Parathyroid adenoma (tissue), 2 donors: ENCODE data around the gene DIAPH2.

Experiments
- H2AFZ ChIP-seq: fragments of 300-600 bp; sonication (generic); one replicate; pipeline ENCODE4 v1.7.0; 2017; ENCODE audit warnings: antibody characterized with exemption, mild to moderate bottlenecking
- H3K27ac ChIP-seq: fragments of 300-600 bp; sonication (generic); one replicate; pipeline ENCODE4 v1.7.0; 2017
- H3K27me3 ChIP-seq: fragments of 300-600 bp; sonication (generic); one replicate; pipeline ENCODE4 v1.7.0; 2017; ENCODE audit warnings: low read length; ENCODE audit not compliant: control insufficient read depth, insufficient read depth
- H3K36me3 ChIP-seq: fragments of 300-600 bp; sonication (generic); one replicate; pipeline ENCODE4 v1.7.0; 2017; ENCODE audit warnings: low read length; ENCODE audit not compliant: control insufficient read depth, insufficient read depth
- H3K4me1 ChIP-seq: fragments of 300-600 bp; sonication (generic); one replicate; pipeline ENCODE4 v1.7.0; 2017; ENCODE audit warnings: control low read depth
- H3K4me2 ChIP-seq: fragments of 300-600 bp; sonication (generic); one replicate; pipeline ENCODE4 v1.7.0; 2017; ENCODE audit warnings: low read length
- H3K4me3 ChIP-seq: fragments of 300-600 bp; sonication (generic); one replicate; pipeline ENCODE4 v1.7.0; 2017; ENCODE audit warnings: low read depth, low read length
- H3K79me2 ChIP-seq: fragments of 300-600 bp; sonication (generic); one replicate; pipeline ENCODE4 v1.7.0; 2017; ENCODE audit warnings: control low read depth
- H3K9ac ChIP-seq: fragments of 300-600 bp; sonication (generic); one replicate; pipeline ENCODE4 v1.7.0; 2017; ENCODE audit warnings: mild to moderate bottlenecking
- H3K9me3 ChIP-seq: fragments of 300-600 bp; sonication (generic); one replicate; pipeline ENCODE4 v1.7.0; 2017; ENCODE audit warnings: low read length; ENCODE audit not compliant: control insufficient read depth
- CTCF ChIP-seq: fragments of 300-600 bp; sonication (generic); IDR thresholded peaks from one replicate; pipeline ENCODE4 v1.7.0; 2017; ENCODE audit warnings: antibody characterized with exemption, mild to moderate bottlenecking
- donor health status: primary hyperparathyroidism.

DIAPH2 gene

GRCh38 chrX:97268182-97268680 lies 583.6 kb downstream of the DIAPH2 start:
- Histone ChIP-seq H3K4me1 (no peaks in the 10 kb centered on the region), H3K27me3 (no peaks in the 10 kb centered on the region), H3K79me2 (no peaks in the 10 kb centered on the region), H3K9ac (no peak overlapping the region), H3K4me3 (no peak overlapping the region), H2AFZ (no peak overlapping the region), H3K27ac (no peak overlapping the region), H3K4me2 (no peak overlapping the region), H3K36me3 (no peaks in the 10 kb centered on the region), H3K9me3 (no peaks in the 10 kb centered on the region)
- TF ChIP-seq CTCF = no peak

GRCh38 chrX:97284531-97284930 lies 599.9 kb downstream of the DIAPH2 start:
- Histone ChIP-seq H3K4me1 (no peaks in the 10 kb centered on the region), H3K27ac (no peak overlapping the region), H3K9me3 (no peaks in the 10 kb centered on the region), H2AFZ (no peak overlapping the region), H3K4me2 (no peak overlapping the region), H3K36me3 (no peaks in the 10 kb centered on the region), H3K4me3 (no peak overlapping the region), H3K9ac (no peak overlapping the region), H3K27me3 (no peaks in the 10 kb centered on the region), H3K79me2 (no peaks in the 10 kb centered on the region)
- no peak for TF ChIP-seq CTCF

- Histone ChIP-seq H3K79me2 (no peaks in the 10 kb centered on the region), H2AFZ (no peak overlapping the region), H3K27me3 (no peaks in the 10 kb centered on the region), H3K27ac (no peak overlapping the region), H3K4me3 (no peak overlapping the region), H3K4me2 (no peak overlapping the region), H3K36me3 (no peaks in the 10 kb centered on the region), H3K9ac (no peak overlapping the region), H3K9me3 (no peaks in the 10 kb centered on the region), H3K4me1 (no peaks in the 10 kb centered on the region)
- no peak for TF ChIP-seq CTCF
Measured at GRCh38 chrX:97290199-97290598, 605.6 kb downstream of the DIAPH2 start.

- Histone ChIP-seq H3K27ac (no peak overlapping the region), H3K4me3 (no peak overlapping the region), H3K4me2 (no peak overlapping the region), H3K9ac (no peak overlapping the region), H2AFZ (no peak overlapping the region), H3K36me3 (no peaks in the 10 kb centered on the region), H3K9me3 (no peaks in the 10 kb centered on the region), H3K4me1 (no peaks in the 10 kb centered on the region), H3K79me2 (no peaks in the 10 kb centered on the region), H3K27me3 (no peaks in the 10 kb centered on the region)
- TF ChIP-seq CTCF = no peak
Measured at GRCh38 chrX:97294041-97294440, 609.4 kb downstream of the DIAPH2 start.

GRCh38 chrX:97295954-97296353 lies 611.3 kb downstream of the DIAPH2 start:
- Histone ChIP-seq H3K4me1 (no peaks in the 10 kb centered on the region), H3K4me2 (no peak overlapping the region), H3K4me3 (no peak overlapping the region), H3K9ac (no peak overlapping the region), H3K79me2 (no peaks in the 10 kb centered on the region), H3K36me3 (no peaks in the 10 kb centered on the region), H3K27me3 (no peaks in the 10 kb centered on the region), H2AFZ (no peak overlapping the region), H3K9me3 (no peaks in the 10 kb centered on the region), H3K27ac (no peak overlapping the region)
- no peak for TF ChIP-seq CTCF
